ENCODE results near the gene CALU.

Gene CALU

GRCh38 chr7:128775744-128776474, 36.8 kb downstream of the CALU start, which contains the start of gene OPN1SW:
OPN1SW (minus strand) TSS chr7:128775794; CDS start chr7:128775781, 13 bp downstream.
- Mint-ChIP-seq H3K4me1 (ENCODE audit: low read depth) (peaks cover 13% of the 10 kb centered on the region), H3K36me3 (ENCODE audit: low read depth) (peaks cover 45% of the 10 kb centered on the region), H3K4me3 (no peak within 1 kb of the TSS), H3K9me3 (peaks cover 21% of the 10 kb centered on the region), H3K27me3 (no peaks in the 10 kb centered on the region), H3K27ac (no peak within 1 kb of the TSS)
- DNase-seq = no peak

DNA sequence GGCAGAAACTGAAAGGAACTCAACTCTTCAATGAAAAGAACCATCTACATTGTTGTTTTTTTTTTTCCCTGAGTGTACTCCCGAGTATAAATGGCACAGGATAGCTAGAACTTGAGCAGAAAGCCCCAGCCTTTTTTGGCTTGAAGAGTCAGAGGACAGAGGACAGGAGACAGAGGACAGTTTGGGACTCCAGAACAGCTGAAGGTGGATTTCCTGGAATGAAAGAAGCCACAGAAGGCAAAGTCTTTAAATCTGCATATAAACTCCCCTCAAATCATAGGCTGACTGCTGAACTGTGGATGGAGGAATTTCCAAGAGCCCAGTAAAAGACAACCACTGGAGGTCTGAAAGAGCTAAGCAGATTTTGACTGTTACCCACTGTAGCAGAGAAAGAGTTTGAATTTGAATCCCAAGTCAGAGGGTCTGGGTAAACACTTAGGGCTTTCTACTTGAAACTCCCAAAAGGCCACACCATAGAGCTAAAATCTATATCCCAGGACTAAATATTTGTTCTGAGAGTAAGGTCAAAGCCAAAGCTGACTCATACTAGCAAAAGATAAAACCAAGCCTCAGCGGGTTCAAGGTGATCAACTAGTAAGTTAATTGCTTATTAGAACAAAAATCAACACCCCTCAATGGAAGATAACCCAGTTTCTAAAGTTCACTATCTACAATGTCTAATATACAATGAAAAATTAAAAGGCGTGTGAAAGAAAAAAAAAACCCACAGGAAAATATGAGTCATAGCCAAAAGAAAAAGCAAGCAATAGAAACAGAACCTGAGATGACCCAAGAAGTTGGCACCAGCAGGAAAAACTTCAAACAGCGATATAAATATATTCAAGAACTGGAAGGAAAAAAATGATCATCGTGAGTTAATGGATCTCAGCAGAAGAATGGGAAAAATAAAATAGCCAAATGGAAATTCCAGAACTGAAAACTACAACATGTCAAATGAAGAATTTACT, 38.3 kb downstream of the CALU start:
- H3K27ac Mint-ChIP-seq = peak overlapping the region; percentile 42
- H3K4me1 Mint-ChIP-seq (ENCODE audit: low read depth) = peaks cover 13% of the 10 kb centered on the region
- DNase-seq = no peak
- H3K36me3 Mint-ChIP-seq (ENCODE audit: low read depth) = peaks cover 30% of the 10 kb centered on the region
- no peaks in the 10 kb centered on the region for H3K27me3 Mint-ChIP-seq
- H3K9me3 Mint-ChIP-seq = peaks cover 21% of the 10 kb centered on the region
- no peak overlapping the region for H3K4me3 Mint-ChIP-seq

DNA sequence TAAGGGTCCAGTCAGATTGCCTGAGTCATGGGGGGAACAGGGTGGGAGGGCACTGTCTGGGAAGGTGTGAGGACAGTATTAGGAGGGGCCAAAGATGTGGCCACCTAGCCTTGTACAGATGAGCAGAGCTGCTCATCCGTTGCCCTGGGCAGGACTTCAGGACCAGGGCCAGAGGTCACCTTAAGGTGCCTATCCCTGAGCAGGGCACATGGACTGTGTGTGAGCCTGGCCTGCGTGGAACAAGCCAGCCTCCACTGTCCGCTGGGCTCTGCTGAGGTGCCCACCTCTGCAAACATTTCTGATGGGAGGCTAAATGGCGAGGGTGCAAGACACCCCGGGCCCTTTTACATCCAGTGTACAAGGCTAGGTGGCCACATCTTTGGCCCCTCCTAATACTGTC, 39.8 kb downstream of the CALU start:
- Mint-ChIP-seq H3K36me3 (ENCODE audit: low read depth) (peaks cover 17% of the 10 kb centered on the region), H3K4me1 (ENCODE audit: low read depth) (peaks cover 13% of the 10 kb centered on the region), H3K4me3 (no peak overlapping the region), H3K9me3 (peaks cover 21% of the 10 kb centered on the region), H3K27me3 (no peaks in the 10 kb centered on the region), H3K27ac (no peak overlapping the region)
- no peak for DNase-seq

- Mint-ChIP-seq H3K4me1 (ENCODE audit: low read depth) (peaks cover 13% of the 10 kb centered on the region), H3K27ac (no peak overlapping the region), H3K9me3 (peaks cover 21% of the 10 kb centered on the region), H3K4me3 (no peak overlapping the region), H3K36me3 (ENCODE audit: low read depth) (peaks cover 3% of the 10 kb centered on the region), H3K27me3 (no peaks in the 10 kb centered on the region)
- DNase-seq = no peak
These were observed 42.0 kb downstream of the CALU start for GRCh38 chr7:128781126-128781525.

DNA sequence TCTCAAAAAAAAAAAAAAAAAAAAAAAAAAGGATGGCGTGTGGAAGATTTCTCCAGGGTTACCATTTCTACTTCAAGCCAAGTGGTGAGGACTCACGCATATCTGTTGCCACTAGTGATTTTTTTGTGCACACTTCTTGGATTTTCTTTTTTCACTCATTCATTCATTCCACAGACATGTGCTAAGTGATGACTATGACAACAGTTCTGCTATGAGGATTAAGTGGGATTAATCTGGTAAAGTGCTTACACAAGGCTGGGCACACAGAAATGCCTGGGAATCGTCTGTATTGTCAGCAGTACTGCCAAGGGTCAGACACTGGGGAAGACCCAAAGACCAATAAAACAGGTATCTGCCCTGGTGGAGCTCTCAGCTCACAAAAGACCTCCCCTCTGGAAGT, 42.7 kb downstream of the CALU start:
- Mint-ChIP-seq H3K9me3 (peaks cover 18% of the 10 kb centered on the region), H3K4me3 (no peak overlapping the region), H3K36me3 (ENCODE audit: low read depth) (peaks cover 3% of the 10 kb centered on the region), H3K4me1 (ENCODE audit: low read depth) (peaks cover 13% of the 10 kb centered on the region), H3K27ac (no peak overlapping the region), H3K27me3 (no peaks in the 10 kb centered on the region)
- DNase-seq = no peak

DNA sequence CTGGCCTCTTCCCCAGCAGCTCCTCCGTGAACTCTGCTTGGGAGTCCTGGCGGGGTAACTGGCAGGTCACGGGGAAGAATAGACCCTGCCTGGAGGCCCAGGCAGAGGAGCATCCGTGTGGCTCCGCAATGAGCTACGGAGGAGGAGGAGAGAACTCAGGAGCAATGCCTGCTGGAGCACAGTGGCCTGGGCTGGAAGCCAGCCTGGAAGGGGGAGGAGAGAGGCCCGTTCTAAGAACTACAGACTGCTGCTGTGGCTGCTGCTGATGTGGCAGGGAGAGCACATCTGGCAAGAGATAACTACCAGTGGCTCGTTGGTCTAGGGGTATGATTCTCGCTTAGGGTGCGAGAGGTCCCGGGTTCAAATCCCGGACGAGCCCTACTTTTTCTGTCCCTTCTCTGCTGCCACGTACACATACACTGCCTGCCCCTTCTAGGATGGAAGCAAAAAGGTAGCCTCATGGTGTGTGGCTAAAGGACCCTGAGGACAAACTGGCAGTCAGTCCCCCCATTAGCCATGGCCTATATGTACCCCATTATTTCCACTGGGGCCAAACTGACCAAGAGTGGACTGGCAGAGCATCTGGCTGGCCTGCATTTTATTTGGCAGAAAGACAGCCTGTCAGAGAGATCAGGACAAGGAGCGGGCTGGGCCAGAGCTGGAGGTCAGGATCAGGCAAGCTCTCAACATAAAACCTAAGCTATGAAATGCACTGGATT, 44.1 kb downstream of the CALU start:
- DNase-seq = no peak
- H3K27me3 Mint-ChIP-seq = no peaks in the 10 kb centered on the region
- H3K27ac Mint-ChIP-seq = peak overlapping the region; percentile 63
- no peak overlapping the region for H3K4me3 Mint-ChIP-seq
- H3K9me3 Mint-ChIP-seq = peaks cover 4% of the 10 kb centered on the region
- H3K4me1 Mint-ChIP-seq (ENCODE audit: low read depth) = no peaks in the 10 kb centered on the region
- H3K36me3 Mint-ChIP-seq (ENCODE audit: low read depth) = no peaks in the 10 kb centered on the region

- H3K9me3 Mint-ChIP-seq = no peaks in the 10 kb centered on the region
- H3K36me3 Mint-ChIP-seq (ENCODE audit: low read depth) = no peaks in the 10 kb centered on the region
- no peak overlapping the region for H3K4me3 Mint-ChIP-seq
- DNase-seq = no peak
- no peak overlapping the region for H3K27ac Mint-ChIP-seq
- H3K27me3 Mint-ChIP-seq = peaks cover 4% of the 10 kb centered on the region
- peaks cover 5% of the 10 kb centered on the region for H3K4me1 Mint-ChIP-seq (ENCODE audit: low read depth)
These were observed 46.6 kb downstream of the CALU start for GRCh38 chr7:128785738-128786137.

- Mint-ChIP-seq H3K27ac (no peak overlapping the region), H3K4me3 (no peak overlapping the region), H3K36me3 (ENCODE audit: low read depth) (no peaks in the 10 kb centered on the region), H3K9me3 (no peaks in the 10 kb centered on the region), H3K4me1 (ENCODE audit: low read depth) (peaks cover 10% of the 10 kb centered on the region), H3K27me3 (peaks cover 4% of the 10 kb centered on the region)
- no peak for DNase-seq
These were observed 49.6 kb downstream of the CALU start for GRCh38 chr7:128788446-128789412.

GRCh38 chr7:128790315-128791041, 51.3 kb downstream of the CALU start:
- no peak for DNase-seq
- Mint-ChIP-seq H3K4me3 (peak overlapping the region; percentile 73), H3K4me1 (ENCODE audit: low read depth) (peaks cover 10% of the 10 kb centered on the region), H3K36me3 (ENCODE audit: low read depth) (no peaks in the 10 kb centered on the region), H3K9me3 (no peaks in the 10 kb centered on the region), H3K27me3 (peaks cover 4% of the 10 kb centered on the region), H3K27ac (peak overlapping the region; percentile 76)

DNA sequence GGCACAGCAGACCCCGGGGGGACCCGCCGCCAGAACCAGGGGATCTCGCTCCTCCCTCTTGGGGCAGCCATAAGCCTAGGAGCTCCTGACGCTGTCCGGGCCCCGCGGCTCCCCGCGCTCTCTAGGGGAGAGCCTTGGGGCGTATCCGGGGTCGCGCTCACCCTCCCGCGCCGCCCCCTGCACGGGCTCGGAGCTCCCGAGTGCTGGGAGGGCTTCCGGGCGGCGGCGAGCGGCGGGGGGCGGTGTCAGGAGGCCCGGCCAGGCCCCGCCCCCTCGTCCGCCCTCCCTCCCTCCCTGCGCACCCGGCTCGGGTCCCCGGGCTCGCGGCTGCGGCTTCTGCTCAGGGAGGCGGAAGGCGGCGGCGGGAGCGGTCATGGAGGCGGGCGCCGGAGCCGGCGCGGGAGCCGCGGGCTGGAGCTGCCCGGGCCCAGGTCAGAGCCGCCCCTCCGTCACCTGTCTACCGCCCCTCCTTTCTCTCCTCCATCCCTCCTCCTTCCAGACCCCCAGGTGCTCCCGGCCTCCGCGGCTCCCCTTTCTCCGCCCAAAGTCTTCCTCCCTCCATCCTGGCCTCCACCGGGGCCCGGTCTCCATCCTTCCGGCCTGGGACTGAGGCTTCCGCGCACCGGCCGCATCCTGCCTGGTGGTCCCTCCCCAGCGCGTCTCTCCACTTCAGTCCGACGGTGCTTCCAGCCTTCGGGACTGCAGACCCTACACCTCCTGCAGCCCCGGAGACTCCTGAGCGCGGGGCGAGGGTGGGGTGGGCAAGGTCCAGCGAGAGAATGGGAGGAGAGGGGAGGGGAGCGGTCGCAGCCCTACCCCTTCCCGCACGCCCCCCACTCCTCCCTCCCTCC, 52.2 kb downstream of the CALU start, which contains the start of gene CCDC136:
Gene CCDC136 (plus strand): TSS at position 848 of the 851 bp plus-strand sequence. CDS start 444 bp downstream, outside the sequence.
- Mint-ChIP-seq H3K4me3 (peak within 1 kb of the TSS; percentile 82), H3K9me3 (no peaks in the 10 kb centered on the region), H3K4me1 (ENCODE audit: low read depth) (peaks cover 10% of the 10 kb centered on the region), H3K36me3 (ENCODE audit: low read depth) (no peaks in the 10 kb centered on the region), H3K27ac (peak within 1 kb of the TSS; percentile 52), H3K27me3 (peaks cover 4% of the 10 kb centered on the region)
- DNase-seq = peak; percentile 85

DNA sequence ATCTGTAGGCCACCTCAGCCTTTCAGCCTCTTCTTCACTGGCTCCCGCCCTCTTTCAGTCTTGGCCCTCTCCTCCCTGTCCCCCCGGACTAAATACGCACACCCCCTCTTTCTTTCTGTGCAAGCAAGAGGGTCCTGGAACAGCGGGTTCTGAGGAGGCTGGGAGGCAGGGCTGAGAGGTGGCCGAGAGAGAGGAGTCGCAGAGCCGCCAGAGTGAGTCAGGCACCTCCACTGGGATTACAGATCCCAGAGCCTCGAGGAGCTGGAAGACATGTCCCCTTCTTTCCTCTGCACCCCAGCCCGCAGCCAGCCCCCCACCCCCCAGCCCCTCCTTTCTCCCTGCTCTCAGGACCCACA, 52.8 kb downstream of the CALU start:
- Mint-ChIP-seq H3K27me3 (peaks cover 4% of the 10 kb centered on the region), H3K4me3 (peak overlapping the region; percentile 82), H3K4me1 (ENCODE audit: low read depth) (peaks cover 10% of the 10 kb centered on the region), H3K27ac (no peak overlapping the region), H3K9me3 (no peaks in the 10 kb centered on the region), H3K36me3 (ENCODE audit: low read depth) (no peaks in the 10 kb centered on the region)
- DNase-seq = no peak

DNA sequence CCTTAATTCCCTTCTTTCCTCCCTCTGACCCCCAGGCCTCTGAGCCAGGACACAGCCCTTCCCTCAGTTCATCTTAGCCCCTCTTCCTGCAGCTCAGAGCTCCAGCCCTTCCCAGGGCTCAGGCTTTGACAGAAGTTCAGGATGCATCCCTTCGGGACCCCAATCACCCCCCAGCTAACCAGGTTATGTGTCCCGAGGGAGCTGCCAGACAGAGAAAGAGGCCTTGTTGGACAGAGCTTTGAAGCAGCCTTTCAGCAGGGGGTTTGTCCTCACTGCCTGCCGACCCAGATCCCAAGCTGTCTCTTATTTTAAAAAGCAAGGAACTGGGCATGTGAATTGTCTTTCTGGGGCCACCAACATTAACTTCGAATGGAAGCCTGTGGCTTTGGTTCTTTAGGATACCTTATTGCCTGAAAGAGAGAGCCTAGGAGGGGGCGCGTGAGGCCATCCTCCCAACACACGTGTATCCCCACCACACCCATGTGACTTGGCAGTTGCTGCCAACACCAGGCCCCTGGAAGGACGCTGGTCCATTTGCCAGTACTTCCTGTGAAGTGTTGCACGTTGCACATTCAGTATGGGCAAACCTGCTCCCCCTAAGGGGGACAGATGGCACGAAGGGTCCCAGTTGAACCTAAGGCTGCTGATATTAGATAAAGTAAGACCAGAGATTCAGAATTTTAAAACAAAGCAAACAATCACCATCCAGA, 53.5 kb downstream of the CALU start:
- DNase-seq = no peak
- Mint-ChIP-seq H3K4me1 (ENCODE audit: low read depth) (peaks cover 10% of the 10 kb centered on the region), H3K4me3 (peak overlapping the region; percentile 53), H3K27ac (no peak overlapping the region), H3K9me3 (no peaks in the 10 kb centered on the region), H3K27me3 (peaks cover 4% of the 10 kb centered on the region), H3K36me3 (ENCODE audit: low read depth) (no peaks in the 10 kb centered on the region)

Data from activated T-cell treated with anti-CD3 and anti-CD28 coated beads, Interleukin-2, amount 50 U/mL, for 24 hours (primary cell).